Smooth muscle cell (in vitro differentiated cells): Measurements from ENCODE around the gene PTPRS. TPM values are rescaled to one million over a fixed set of nuclear protein-coding genes. Genes with fewer than 3 reads are reported as not detected.

Source experiments
- DNase-seq: peaks from one replicate; lab custom pipeline; 2025; ENCODE audit not compliant: unreplicated experiment; lab: John Stamatoyannopoulos, UW
- H2AFZ ChIP-seq: fragments of 200-600 bp; sonication (generic); 2 replicates; pipeline ENCODE4 v1.6.0; 2016; ENCODE audit warnings: antibody characterized with exemption, low read depth, mild to moderate bottlenecking
- H3F3A ChIP-seq: fragments of 200-600 bp; sonication (generic); 2 replicates; pipeline ENCODE4 v1.6.0; 2017; ENCODE audit warnings: antibody characterized with exemption, low read depth
- H3K27ac ChIP-seq: fragments of 200-600 bp; sonication (generic); 2 replicates; pipeline ENCODE4 v1.5.1; 2016; ENCODE audit warnings: low read depth, mild to moderate bottlenecking
- H3K27me3 ChIP-seq: fragments of 200-600 bp; sonication (generic); 2 replicates; pipeline ENCODE4 v1.6.1; 2016; ENCODE audit warnings: low read depth, mild to moderate bottlenecking
- H3K36me3 ChIP-seq: fragments of 200-600 bp; sonication (generic); 2 replicates; pipeline ENCODE4 v1.5.1; 2016; ENCODE audit warnings: low read depth
- H3K4me1 ChIP-seq: fragments of 200-600 bp; sonication (generic); 2 replicates; pipeline ENCODE4 v1.5.1; 2016; ENCODE audit warnings: low read depth
- H3K4me2 ChIP-seq: fragments of 200-600 bp; sonication (generic); 2 replicates; pipeline ENCODE4 v1.6.0; 2016; ENCODE audit warnings: mild to moderate bottlenecking
- H3K4me3 ChIP-seq: fragments of 200-600 bp; sonication (generic); 2 replicates; pipeline ENCODE4 v1.5.1; 2016; ENCODE audit warnings: mild to moderate bottlenecking
- H3K79me2 ChIP-seq: fragments of 200-600 bp; sonication (generic); 2 replicates; pipeline ENCODE4 v1.6.0; 2016; ENCODE audit warnings: low read depth, mild to moderate bottlenecking
- H3K9ac ChIP-seq: fragments of 200-600 bp; sonication (generic); 2 replicates; pipeline ENCODE4 v1.6.0; 2016; ENCODE audit warnings: low read depth
- H3K9me3 ChIP-seq: fragments of 200-600 bp; sonication (generic); replicated peaks from 2 replicates; pipeline ENCODE4 v1.5.1; 2016; ENCODE audit warnings: low read depth
- H4K20me1 ChIP-seq: fragments of 200-600 bp; sonication (generic); 2 replicates; pipeline ENCODE4 v1.6.0; 2016; ENCODE audit warnings: low read depth
- CTCF ChIP-seq: fragments of 200-600 bp; sonication (generic); IDR thresholded peaks from 2 replicates; pipeline ENCODE4 v1.5.1; 2017; ENCODE audit warnings: borderline replicate concordance, mild to moderate bottlenecking, antibody characterized with exemption; ENCODE audit not compliant: insufficient read depth, poor library complexity, severe bottlenecking
- WGBS: methylation state at CpG from one replicate; pipeline ENCODE4 v1.1.7; 2016; ENCODE audit warnings: low lambda C conversion rate; 5-methylcytosine and 5-hydroxymethylcytosine counted together
- polyA plus RNA-seq: library from polyadenylated mRNA; unstranded; fragments of >200 nt; fragmentation: Nextera tagmentation; extraction: Ambion mirVana; gene quantifications from 2 replicates; pipeline ENCODE4 v1.2.1, GENCODE V29; 2016
- total RNA-seq: library from RNA; depleted of rRNA; stranded (reverse); fragments of >200 nt; gene quantifications from 2 replicates; pipeline ENCODE4 v1.2.3, GENCODE V29; 2014

Gene PTPRS
- total and polyA plus RNA-seq, 2 experiments from 2014 or later: 30.2 to 71.6 TPM

GRCh38 chr19:5305163-5305562 is 35.4 kb downstream of the PTPRS start:
- TF ChIP-seq CTCF: no peak
- Histone ChIP-seq H2AFZ (no peak overlapping the region), H3K9me3 (no peaks in the 10 kb centered on the region), H3K4me2 (no peak overlapping the region), H3K27ac (no peak overlapping the region), H4K20me1 (peaks cover 3% of the 10 kb centered on the region), H3K9ac (no peak overlapping the region), H3K4me3 (no peak overlapping the region), H3K27me3 (no peaks in the 10 kb centered on the region), H3K4me1 (no peaks in the 10 kb centered on the region), H3K79me2 (no peaks in the 10 kb centered on the region), H3K36me3 (no peaks in the 10 kb centered on the region), H3F3A (no peaks in the 10 kb centered on the region)
- no peak for DNase-seq
- 89% methylated on average over 3 of the region's 3 CpGs for WGBS

- Histone ChIP-seq H4K20me1 (peaks cover 3% of the 10 kb centered on the region), H3K36me3 (no peaks in the 10 kb centered on the region), H3K79me2 (no peaks in the 10 kb centered on the region), H2AFZ (no peak overlapping the region), H3K4me2 (no peak overlapping the region), H3F3A (no peaks in the 10 kb centered on the region), H3K4me1 (no peaks in the 10 kb centered on the region), H3K9ac (no peak overlapping the region), H3K4me3 (no peak overlapping the region), H3K27ac (no peak overlapping the region), H3K27me3 (no peaks in the 10 kb centered on the region), H3K9me3 (no peaks in the 10 kb centered on the region)
- WGBS: 96% methylated on average over 6 of the region's 6 CpGs
- no peak for DNase-seq
- TF ChIP-seq CTCF: no peak
Observed at GRCh38 chr19:5304486-5304885, 36.1 kb downstream of the PTPRS start.

GRCh38 chr19:5303208-5303607 is 37.4 kb downstream of the PTPRS start:
- no peak overlapping the region for H3K4me3 ChIP-seq
- no peaks in the 10 kb centered on the region for H3K79me2 ChIP-seq
- H3K9me3 ChIP-seq: no peaks in the 10 kb centered on the region
- H3K4me1 ChIP-seq: no peaks in the 10 kb centered on the region
- H3K36me3 ChIP-seq: no peaks in the 10 kb centered on the region
- H3F3A ChIP-seq: no peaks in the 10 kb centered on the region
- TF ChIP-seq CTCF: no peak
- no peaks in the 10 kb centered on the region for H3K27me3 ChIP-seq
- 94% methylated on average over 7 of the region's 7 CpGs for WGBS
- DNase-seq: no peak
- no peak overlapping the region for H3K4me2 ChIP-seq
- peaks cover 3% of the 10 kb centered on the region for H4K20me1 ChIP-seq
- H3K27ac ChIP-seq: no peak overlapping the region
- no peak overlapping the region for H2AFZ ChIP-seq
- H3K9ac ChIP-seq: no peak overlapping the region

GRCh38 chr19:5302396-5302795 is 38.2 kb downstream of the PTPRS start:
- Histone ChIP-seq H3K79me2 (no peaks in the 10 kb centered on the region), H3K36me3 (no peaks in the 10 kb centered on the region)

More at GRCh38 chr19:5302396-5302795, 38.2 kb downstream of the PTPRS start:
- DNase-seq: no peak
- WGBS: 94% methylated on average over 9 of the region's 9 CpGs
- no peak for TF ChIP-seq CTCF
- Histone ChIP-seq H3K4me1 (no peaks in the 10 kb centered on the region), H3F3A (no peaks in the 10 kb centered on the region), H3K27me3 (no peaks in the 10 kb centered on the region), H2AFZ (no peak overlapping the region), H3K9me3 (no peaks in the 10 kb centered on the region), H3K4me2 (no peak overlapping the region), H3K9ac (no peak overlapping the region), H3K4me3 (no peak overlapping the region), H4K20me1 (peaks cover 3% of the 10 kb centered on the region), H3K27ac (no peak overlapping the region)
